GM12878 (cell line): Measurements from ENCODE around the gene PASK. TPM values are rescaled to one million over a fixed set of nuclear protein-coding genes. Genes with fewer than 3 reads are reported as not detected.

Experiments used
- ATAC-seq: fragments of 200-7000 bp; cut with Tn5 transposase; 3 replicates; pipeline ENCODE4 v1.9.1; 2020; ENCODE audit warnings: mild to moderate bottlenecking, moderate library complexity
- BruUV-seq: library from RNA; stranded (reverse); fragments of 400-500 nt; replicated peaks from 2 replicates; lab custom pipeline; 2021; lab: Mats Ljungman, UMichigan
- CTCF ChIA-PET: fragments of 300-600 bp; sonication (Branson Sonifier 250); formaldehyde crosslinking; extraction: SDS; loops from one replicate; lab custom pipeline; 2021; ENCODE audit warnings: inconsistent platforms; lab: Yijun Ruan, JAX
- POLR2A ChIA-PET: fragments of 350-600 bp; formaldehyde crosslinking; extraction: SDS; loops from one replicate; lab custom pipeline; 2021; ENCODE audit warnings: inconsistent platforms; lab: Charles Lee
- RAD21 ChIA-PET: fragments of 300-600 bp; sonication (Branson Sonifier 250); formaldehyde crosslinking; loops from one replicate; lab custom pipeline; 2023; ENCODE audit warnings: antibody characterized with exemption; ENCODE audit not compliant: unreplicated experiment; lab: Charles Lee
- SMC1A ChIA-PET: fragments of 300-600 bp; sonication (Branson Sonifier 250); formaldehyde crosslinking; loops from one replicate; lab custom pipeline; 2023; ENCODE audit not compliant: unreplicated experiment, uncharacterized antibody; lab: Charles Lee
- DNase-seq: peaks from one replicate; pipeline ENCODE4 v3.0.0-alpha.2; 2011; ENCODE audit warnings: low read depth, low spot score
- FAIRE-seq: peaks from 3 replicates; lab custom pipeline; 2011; peaks lifted over from hg19 to GRCh38; lab: Jason Lieb, UNC
- H2AFZ ChIP-seq: 2 replicates; pipeline ENCODE4 v1.6.0; 2011; ENCODE audit warnings: low read depth, low read length, control low read depth; ENCODE audit not compliant: control insufficient read depth
- H3K27ac ChIP-seq: 2 replicates; pipeline ENCODE4 v1.5.1; 2011; ENCODE audit warnings: control low read depth; ENCODE audit not compliant: control insufficient read depth, insufficient read depth
- H3K27me3 ChIP-seq, 2 experiments: replicated peaks in 1 of 2; 2 replicates each; pipeline versions ENCODE4 v1.6.0 to v1.6.1; 2011; ENCODE audit warnings: low read length in 1 of 2; ENCODE audit not compliant: control insufficient read depth in 2 of 2, insufficient read depth in 2 of 2
- H3K36me3 ChIP-seq, 2 experiments: 2 replicates each; pipeline ENCODE4 v1.5.1; 2011; ENCODE audit warnings: low read length in 1 of 2; ENCODE audit not compliant: control insufficient read depth in 2 of 2, insufficient read depth in 2 of 2
- H3K4me1 ChIP-seq: 2 replicates; pipeline ENCODE4 v1.6.1; 2011; ENCODE audit warnings: mild to moderate bottlenecking, low read length, moderate library complexity, mixed read lengths; ENCODE audit not compliant: control insufficient read depth, insufficient read depth
- H3K4me2 ChIP-seq: 2 replicates; pipeline ENCODE4 v1.6.0; 2011; ENCODE audit warnings: control low read depth; ENCODE audit not compliant: control insufficient read depth, insufficient read depth
- H3K4me3 ChIP-seq: fragments of 200-600 bp; sonication (generic); 2 replicates; pipeline ENCODE4 v1.5.1; 2016
- H3K79me2 ChIP-seq: 2 replicates; pipeline ENCODE4 v1.6.0; 2011; ENCODE audit warnings: low read length; ENCODE audit not compliant: control insufficient read depth, insufficient read depth
- H3K9ac ChIP-seq: 2 replicates; pipeline ENCODE4 v1.8.0; 2011; ENCODE audit warnings: low read length, control low read depth, mixed read lengths; ENCODE audit not compliant: control insufficient read depth, insufficient read depth
- H3K9me3 ChIP-seq: replicated peaks from 3 replicates; pipeline ENCODE4 v1.5.1; 2011; ENCODE audit warnings: mild to moderate bottlenecking, low read length; ENCODE audit not compliant: control insufficient read depth, insufficient read depth
- H4K20me1 ChIP-seq: 2 replicates; pipeline ENCODE4 v1.6.0; 2011; ENCODE audit not compliant: control insufficient read depth, insufficient read depth
- IKZF1 ChIP-seq: fragments of 450-650 bp; conservative IDR thresholded peaks from 2 replicates; pipeline ENCODE4 v1.6.1; 2017; ENCODE audit warnings: antibody characterized with exemption, mild to moderate bottlenecking
- PAX5 ChIP-seq: IDR thresholded peaks from 2 replicates; pipeline ENCODE4 v1.6.1; 2011; ENCODE audit warnings: low read depth, low read length, borderline replicate concordance
- PKNOX1 ChIP-seq: fragments of 450-650 bp; IDR thresholded peaks from 2 replicates; pipeline ENCODE4 v1.6.1; 2016; ENCODE audit warnings: mild to moderate bottlenecking
- SKIL ChIP-seq: fragments of 450-650 bp; IDR thresholded peaks from 2 replicates; pipeline ENCODE4 v1.6.1; 2017; ENCODE audit warnings: mild to moderate bottlenecking, low read depth, inconsistent platforms; ENCODE audit not compliant: poor library complexity, severe bottlenecking
- SMC3 ChIP-seq: IDR thresholded peaks from 2 replicates; pipeline ENCODE4 v1.6.1; 2011; ENCODE audit warnings: low read length, improper control_type of control experiment, borderline replicate concordance
- SREBF1 ChIP-seq: IDR thresholded peaks from 2 replicates; pipeline ENCODE4 v1.6.1; 2012; ENCODE audit warnings: mild to moderate bottlenecking, low read length
- TAF1 ChIP-seq: IDR thresholded peaks from 2 replicates; pipeline ENCODE4 v1.6.1; 2011; ENCODE audit warnings: mild to moderate bottlenecking, low read depth, low read length, borderline replicate concordance
- TCF12 ChIP-seq: IDR thresholded peaks from 2 replicates; pipeline ENCODE4 v1.6.1; 2011; ENCODE audit warnings: low read depth, mild to moderate bottlenecking, low read length
- TCF3 ChIP-seq: IDR thresholded peaks from 2 replicates; pipeline ENCODE4 v1.6.1; 2012; ENCODE audit warnings: low read depth, mild to moderate bottlenecking, low read length, borderline replicate concordance; ENCODE audit not compliant: insufficient read depth
- ZNF687 ChIP-seq: fragments of 450-650 bp; IDR thresholded peaks from 2 replicates; pipeline ENCODE4 v1.6.1; 2017; ENCODE audit warnings: mild to moderate bottlenecking, moderate library complexity
- WGBS: methylation state at CpG from one replicate; pipeline ENCODE4 v1.1.6; 2016; ENCODE audit warnings: low lambda C conversion rate; ENCODE audit not compliant: insufficient replicate concordance, insufficient coverage; ENCODE audit errors: missing lambda C conversion rate; 5-methylcytosine and 5-hydroxymethylcytosine counted together
- in situ Hi-C: fragments of 300-500 bp; cut with MboI; formaldehyde crosslinking; loops from 9 replicates; pipeline ENCODE4 v1.14.3; 2018; ENCODE audit warnings: mixed read lengths
- intact Hi-C: fragments of 100-400 bp; cut with micrococcal nuclease; formaldehyde crosslinking; loops from one replicate; pipeline ENCODE4 v1.14.2; 2022; ENCODE audit not compliant: unreplicated experiment
- polyA plus RNA-seq, 11 experiments: library from polyadenylated mRNA; depleted of rRNA in 4 of 11; unstranded in 6 of 11; stranded (reverse) in 5 of 11; fragments of >200 nt; fragmentation: Nextera tagmentation in 4 of 11; fragmentation: Illumina TruSeq in 1 of 11; extraction: Ambion mirVana in 4 of 11; extraction: Trizol in 1 of 11; gene quantifications; 1 replicate in 1 of 11; 2 replicates in 10 of 11; pipeline versions ENCODE4 v1.2.1 to v1.2.3, GENCODE V29; 2011 to 2016; ENCODE audit warnings: inconsistent platforms in 2 of 11, missing spikeins in 2 of 11, low read depth in 1 of 11
- total RNA-seq, 4 experiments: library from RNA; depleted of rRNA in 3 of 4; stranded (reverse); fragments of >200 nt in 3 of 4; fragmentation: Illumina TruSeq in 1 of 4; extraction: Trizol in 1 of 4; gene quantifications; 2 replicates each; pipeline versions ENCODE4 v1.2.1 to v1.2.3, GENCODE V29; 2013 to 2021

PASK gene
- total and polyA plus RNA-seq, 10 of the 15 experiments (the other 5 are each of a cell fraction or from before 2014, with no cell fraction given): 9.6 to 62.2 (median 28.5) TPM

GRCh38 chr2:241179899-241180298 lies 30.6 kb upstream of the PASK start (continued):
- TF ChIP-seq SKIL (no peak), SREBF1 (no peak), TCF12 (0 out of 2 replicates have a peak, but pooled peaks have one; percentile 41), TCF3 (no peak), IKZF1 (no peak)

GRCh38 chr2:241178961-241179360 lies 29.7 kb upstream of the PASK start:
- in situ Hi-C loops (no loop called here), intact Hi-C loops (no loop called here)
- Histone ChIP-seq H3K4me2 (no peak overlapping the region), H3K4me3 (no peak overlapping the region), H3K79me2 (no peaks in the 10 kb centered on the region), H4K20me1 (no peaks in the 10 kb centered on the region), H3K27me3 (no peaks in the 10 kb centered on the region), H2AFZ (no peak overlapping the region), H3K36me3 (peaks cover 1 to 6% of the 10 kb centered on the region in 2 experiments; a peak in 3 of 4 replicates), H3K9ac (no peak overlapping the region), H3K27ac (no peak overlapping the region), H3K4me1 (no peaks in the 10 kb centered on the region), H3K9me3 (no peaks in the 10 kb centered on the region)
- ChIA-PET RAD21 (no interaction called here), POLR2A (no interaction called here), CTCF (no interaction called here), SMC1A (no interaction called here)
- BruUV-seq: no TSS peak
- DNase-seq (no peak), FAIRE-seq (no peak), ATAC-seq (no peak)
- 84% methylated on average over 4 of the region's 4 CpGs for WGBS
- TF ChIP-seq PKNOX1 (no peak), TAF1 (no peak), ZNF687 (no peak), PAX5 (no peak), SMC3 (no peak)
